OCI-LY1 (cell line): Measurements from ENCODE around the gene GIGYF2.

Experiments
- EZH2 ChIP-seq: fragments of 200-600 bp; sonication (generic), shearing (Covaris generic); IDR thresholded peaks from 2 replicates; pipeline ENCODE4 v1.8.0; 2017; ENCODE audit warnings: borderline replicate concordance, mixed run types, mild to moderate bottlenecking, antibody characterized with exemption, low read length, moderate library complexity, mixed read lengths
- TF ChIP-seq, protein P1 (sequence below): fragments of 200-600 bp; sonication (generic), shearing (Covaris generic); IDR thresholded peaks from 2 replicates; pipeline ENCODE4 v1.5.1; 2017; ENCODE audit warnings: mild to moderate bottlenecking, antibody characterized with exemption, low read length, moderate library complexity, mixed read lengths

DNA sequence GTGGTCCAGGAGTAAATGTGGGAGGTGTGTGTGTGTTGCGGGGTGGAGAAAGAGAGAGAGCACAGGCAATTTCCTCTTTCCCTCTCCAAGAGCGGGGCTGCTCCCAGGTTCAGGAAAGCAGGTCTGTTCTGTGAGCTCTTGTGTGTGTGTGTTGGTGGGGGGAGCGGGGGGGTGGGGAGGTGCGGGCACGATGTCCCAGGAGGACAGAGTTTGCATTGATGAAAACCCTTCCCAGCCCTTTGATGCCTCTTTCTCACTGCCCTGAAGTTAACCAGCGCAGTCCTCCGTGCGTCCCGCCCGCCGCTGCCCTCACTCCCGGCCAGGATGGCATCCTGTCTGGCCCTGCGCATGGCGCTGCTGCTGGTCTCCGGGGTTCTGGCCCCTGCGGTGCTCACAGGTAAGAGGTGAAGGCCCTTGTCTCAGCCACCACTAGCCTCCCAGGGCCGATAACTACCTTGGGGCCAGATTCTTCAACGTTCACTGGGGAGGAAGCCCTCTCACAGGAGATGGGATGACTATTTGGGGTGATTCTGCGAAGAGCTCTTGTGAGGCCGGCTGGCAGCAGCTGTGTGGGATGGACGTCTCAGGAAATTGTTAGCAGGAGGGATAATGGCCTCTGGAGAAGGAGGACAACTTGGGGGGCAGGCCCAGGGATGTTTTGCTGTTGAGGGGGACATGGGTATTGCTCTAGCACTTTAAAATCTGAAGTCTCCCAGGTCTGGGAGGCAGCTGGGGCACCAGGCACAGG lies 173.1 kb downstream of the GIGYF2 start, which contains the start of gene SNORC:
- TF ChIP-seq, protein P1, sequence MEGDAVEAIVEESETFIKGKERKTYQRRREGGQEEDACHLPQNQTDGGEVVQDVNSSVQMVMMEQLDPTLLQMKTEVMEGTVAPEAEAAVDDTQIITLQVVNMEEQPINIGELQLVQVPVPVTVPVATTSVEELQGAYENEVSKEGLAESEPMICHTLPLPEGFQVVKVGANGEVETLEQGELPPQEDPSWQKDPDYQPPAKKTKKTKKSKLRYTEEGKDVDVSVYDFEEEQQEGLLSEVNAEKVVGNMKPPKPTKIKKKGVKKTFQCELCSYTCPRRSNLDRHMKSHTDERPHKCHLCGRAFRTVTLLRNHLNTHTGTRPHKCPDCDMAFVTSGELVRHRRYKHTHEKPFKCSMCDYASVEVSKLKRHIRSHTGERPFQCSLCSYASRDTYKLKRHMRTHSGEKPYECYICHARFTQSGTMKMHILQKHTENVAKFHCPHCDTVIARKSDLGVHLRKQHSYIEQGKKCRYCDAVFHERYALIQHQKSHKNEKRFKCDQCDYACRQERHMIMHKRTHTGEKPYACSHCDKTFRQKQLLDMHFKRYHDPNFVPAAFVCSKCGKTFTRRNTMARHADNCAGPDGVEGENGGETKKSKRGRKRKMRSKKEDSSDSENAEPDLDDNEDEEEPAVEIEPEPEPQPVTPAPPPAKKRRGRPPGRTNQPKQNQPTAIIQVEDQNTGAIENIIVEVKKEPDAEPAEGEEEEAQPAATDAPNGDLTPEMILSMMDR = no peak
- no peak for TF ChIP-seq EZH2
